GM21528 (cell line): ENCODE results near the gene TMX2.
"Not testable (repeated sequence)": the region's sequence is repeated elsewhere in the genome, so short reads cannot be mapped to it uniquely, and the experiment has no call there.

Source experiments
- ATAC-seq: cut with Tn5 transposase; IDR thresholded peaks from one replicate; pipeline ENCODE4 v1.9.1; 2021; ENCODE audit warnings: mild to moderate bottlenecking, moderate library complexity; ENCODE audit not compliant: unreplicated experiment, low FRiP score

TMX2 gene, protein sequence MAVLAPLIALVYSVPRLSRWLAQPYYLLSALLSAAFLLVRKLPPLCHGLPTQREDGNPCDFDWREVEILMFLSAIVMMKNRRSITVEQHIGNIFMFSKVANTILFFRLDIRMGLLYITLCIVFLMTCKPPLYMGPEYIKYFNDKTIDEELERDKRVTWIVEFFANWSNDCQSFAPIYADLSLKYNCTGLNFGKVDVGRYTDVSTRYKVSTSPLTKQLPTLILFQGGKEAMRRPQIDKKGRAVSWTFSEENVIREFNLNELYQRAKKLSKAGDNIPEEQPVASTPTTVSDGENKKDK

DNA sequence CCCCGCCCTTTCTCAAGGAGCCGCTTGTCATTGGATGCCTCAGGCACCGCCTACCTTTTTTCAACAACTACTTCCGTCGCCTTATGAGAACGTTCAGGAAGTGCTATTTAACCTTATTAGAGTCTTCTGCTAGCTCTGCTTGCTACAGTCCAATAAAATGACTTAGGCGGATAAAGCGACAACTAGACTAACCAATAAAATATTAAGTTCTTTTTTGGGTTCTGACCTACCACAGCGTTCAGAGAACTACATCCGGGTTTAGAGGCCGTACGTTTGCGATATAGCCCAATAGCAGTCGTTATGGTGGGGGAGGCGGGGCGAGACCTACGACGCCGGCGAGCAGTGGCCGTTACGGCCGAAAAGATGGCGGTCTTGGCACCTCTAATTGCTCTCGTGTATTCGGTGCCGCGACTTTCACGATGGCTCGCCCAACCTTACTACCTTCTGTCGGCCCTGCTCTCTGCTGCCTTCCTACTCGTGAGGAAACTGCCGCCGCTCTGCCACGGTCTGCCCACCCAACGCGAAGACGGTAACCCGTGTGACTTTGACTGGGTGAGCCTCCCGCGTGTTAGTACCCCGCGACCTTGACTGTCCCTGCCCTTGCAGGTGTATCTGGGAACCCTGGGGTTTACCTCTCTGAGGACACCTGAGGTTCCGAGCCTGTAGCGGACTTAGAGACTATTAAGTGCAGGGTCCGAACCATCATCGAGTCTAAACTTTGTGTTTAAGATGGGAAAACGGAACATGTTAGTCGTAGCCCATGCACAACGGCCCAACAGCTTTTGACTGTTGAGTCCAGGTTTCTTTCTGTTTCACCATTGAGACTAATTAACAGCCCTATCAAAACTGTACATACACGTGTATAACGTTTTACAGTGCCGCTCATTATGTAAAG, at the start of gene TMX2:
TMX2 (plus strand) TSS at position 338 of the 895 bp plus-strand sequence; CDS start at position 364, 26 bp downstream.
- peak; percentile 96 for ATAC-seq

DNA sequence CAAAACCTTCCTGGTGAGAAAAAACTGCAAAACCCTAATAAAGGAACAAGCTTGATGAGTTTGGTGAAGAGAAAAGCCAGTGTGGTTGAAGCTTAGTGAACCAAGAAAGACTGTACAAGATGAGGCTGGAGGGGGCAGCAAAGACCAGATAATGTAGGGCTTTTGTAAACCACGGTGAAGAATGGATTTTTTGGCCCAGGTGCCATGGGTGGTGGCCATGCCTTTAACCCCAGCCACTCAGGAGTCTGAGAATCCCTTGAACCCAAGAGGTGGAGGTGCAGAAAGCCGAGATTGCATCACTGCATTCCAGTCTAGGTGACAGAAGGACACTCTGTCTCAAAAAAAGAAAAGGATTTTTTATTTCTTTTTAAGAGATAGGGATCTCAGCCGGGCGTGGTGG, 49.5 kb upstream of the TMX2 start:
- ATAC-seq, result no peak

DNA sequence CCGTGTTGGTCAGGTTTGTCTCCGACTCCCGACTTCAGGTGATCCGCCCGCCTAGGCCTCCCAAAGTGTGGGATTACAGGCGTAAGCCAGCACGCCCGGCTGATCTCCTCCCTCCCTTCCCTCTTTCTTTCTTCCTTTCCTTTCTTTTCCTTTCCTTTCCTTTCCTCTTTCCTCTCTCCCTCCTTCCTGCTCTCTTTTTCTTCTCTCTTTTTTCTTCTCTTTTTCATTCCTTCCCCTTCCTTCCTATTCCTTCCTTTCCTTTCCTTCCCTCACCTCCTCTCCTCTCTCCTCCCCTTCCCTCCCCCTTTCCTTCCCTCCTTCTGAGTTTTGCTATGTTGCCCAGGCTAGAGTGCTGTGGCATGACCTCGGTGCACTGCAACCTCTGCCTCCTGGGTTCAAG, 48.4 kb upstream of the TMX2 start:
- no peak for ATAC-seq

DNA sequence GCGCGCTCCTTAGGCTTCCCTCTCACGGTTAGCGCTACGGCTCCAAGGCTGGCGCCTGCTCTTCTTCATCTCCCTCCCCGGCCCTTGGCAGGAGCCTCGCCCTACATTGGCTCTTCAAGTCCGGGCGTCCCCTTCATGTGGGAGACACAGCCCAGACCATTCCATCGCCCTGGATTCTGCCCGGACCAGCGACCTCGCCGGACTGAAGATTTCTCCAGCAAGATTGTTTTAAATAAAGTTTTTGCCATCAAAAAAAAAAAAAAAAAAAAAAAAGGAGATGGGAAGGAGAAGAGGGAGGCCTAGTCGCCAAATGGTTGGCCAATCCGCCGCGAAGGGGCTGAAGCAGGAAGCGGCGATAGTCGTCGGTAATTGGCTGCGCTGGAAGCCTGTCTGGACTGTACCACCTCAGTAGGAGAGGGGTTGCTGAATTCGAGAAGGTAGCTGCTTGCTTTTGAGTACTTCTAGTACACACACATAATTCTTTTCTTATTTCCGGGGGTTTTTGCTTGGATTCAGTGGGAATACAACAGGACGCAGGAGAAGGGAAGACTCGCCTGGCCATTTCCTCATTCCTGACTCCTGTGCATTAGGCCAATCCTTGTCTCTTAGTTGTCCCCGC, 45.2 kb upstream of the TMX2 start:
- ATAC-seq, result peak; percentile 74

DNA sequence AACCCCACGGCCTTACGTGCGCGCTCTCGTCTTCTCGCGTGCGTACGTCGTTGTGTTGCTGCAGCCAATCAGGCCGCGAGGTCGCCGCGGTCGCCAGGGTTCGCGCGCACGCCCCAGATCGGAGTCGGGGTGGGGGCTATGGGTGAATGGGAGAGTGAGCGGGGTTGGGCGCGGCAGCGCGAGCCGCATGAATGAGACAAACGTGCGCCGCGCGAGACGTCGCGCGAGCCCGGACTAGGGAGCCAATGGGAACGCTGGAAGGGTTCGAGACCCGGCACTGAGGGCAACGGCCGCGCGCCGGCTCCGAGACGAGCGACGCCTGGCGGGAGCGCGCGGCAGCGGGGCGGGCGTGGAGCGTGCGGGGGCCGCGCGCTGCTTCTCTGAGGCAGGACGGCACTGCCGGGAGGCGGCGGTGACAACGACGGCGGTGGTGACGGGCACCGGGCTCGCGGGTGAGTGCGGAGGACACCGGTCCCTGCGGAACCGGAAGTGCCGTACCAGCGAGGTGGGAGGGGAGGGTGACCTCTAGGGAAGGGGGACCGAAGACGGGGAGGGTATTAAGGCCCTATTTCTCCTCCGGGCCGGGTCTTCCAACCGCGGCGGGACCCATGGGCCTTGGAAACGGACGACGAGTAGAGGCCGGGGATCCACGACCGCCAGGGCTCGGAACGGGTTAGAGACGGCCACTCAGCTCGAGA, 44.5 kb upstream of the TMX2 start, which contains the start of gene ZDHHC5:
ZDHHC5 (plus strand) TSS at position 379 of the 698 bp plus-strand sequence. CDS start 4,977 bp downstream, outside the sequence.
- ATAC-seq, result peak; percentile 86

DNA sequence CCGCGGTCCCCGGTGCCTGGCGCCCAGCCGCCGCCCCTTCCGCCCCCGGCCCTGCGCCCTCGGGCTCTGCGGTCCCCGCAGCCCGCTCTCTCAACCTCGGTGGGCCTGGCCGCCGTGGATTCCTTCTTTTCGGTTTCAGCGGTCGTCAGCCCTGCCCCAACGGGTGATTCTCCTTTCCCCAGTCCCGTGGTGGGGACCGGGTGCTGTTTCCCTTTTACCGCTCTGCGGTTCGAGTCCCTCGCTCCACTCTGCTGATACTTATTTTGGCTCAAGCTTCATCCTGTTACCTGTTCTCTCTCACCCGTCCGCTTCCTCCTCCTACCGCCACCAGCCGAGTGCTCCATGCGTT, 44.0 kb upstream of the TMX2 start:
- peak; percentile 18 for ATAC-seq

DNA sequence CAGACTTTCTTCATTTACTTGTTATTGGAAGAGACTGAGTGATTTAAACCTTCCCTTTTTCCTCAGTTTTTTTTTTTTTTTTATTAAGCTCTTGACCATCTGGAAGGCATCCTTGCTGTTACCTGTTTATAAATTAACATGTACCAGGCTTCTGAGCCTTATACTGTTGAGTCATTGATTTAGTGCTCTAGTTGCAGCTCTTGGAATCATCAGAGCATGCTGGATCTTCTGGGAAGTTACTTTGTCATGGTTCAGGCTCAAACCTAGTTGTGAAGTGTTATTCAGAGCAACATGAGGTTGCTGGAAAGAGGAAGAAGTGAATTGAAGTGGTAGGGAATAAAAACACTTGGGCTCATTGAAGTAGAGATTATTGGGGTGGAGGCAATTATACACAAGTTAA, 38.1 kb upstream of the TMX2 start:
- ATAC-seq, result no peak

DNA sequence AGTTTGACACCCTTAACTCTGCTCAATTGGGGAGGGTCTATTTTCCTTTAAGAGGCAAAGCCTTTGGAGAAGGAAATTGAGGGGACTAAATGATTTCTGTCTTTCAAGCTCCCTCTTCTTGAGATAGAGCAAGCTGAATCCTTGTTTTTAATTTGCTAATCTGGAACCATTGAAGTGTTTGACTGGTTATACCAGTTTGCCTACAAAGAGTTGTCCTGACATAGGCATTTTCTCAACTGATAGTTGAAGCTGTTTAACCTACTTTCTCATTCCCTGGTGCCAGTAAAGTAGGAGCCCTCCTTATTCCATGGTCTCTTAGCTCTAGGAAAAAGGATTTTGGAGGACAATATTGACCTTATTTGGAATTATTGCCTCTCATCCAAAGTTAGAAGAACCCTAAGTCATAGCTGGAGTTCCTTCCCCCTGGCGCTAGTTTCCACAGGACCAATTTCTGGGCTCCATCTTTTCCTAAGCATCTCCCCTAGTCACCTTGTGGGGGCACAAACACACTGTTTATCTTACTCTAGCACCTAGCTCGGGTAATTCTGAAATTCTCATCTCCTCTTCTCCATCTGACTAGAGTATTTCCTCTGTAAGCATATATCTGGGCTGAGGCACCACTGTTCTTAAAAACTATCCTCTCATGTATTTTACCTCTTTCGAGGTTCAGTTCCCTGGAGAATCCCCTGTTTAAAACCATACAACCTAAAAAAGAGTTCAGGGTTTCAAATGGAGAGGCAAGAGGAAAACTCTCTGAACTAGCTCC, 37.0 kb upstream of the TMX2 start:
- no peak for ATAC-seq

DNA sequence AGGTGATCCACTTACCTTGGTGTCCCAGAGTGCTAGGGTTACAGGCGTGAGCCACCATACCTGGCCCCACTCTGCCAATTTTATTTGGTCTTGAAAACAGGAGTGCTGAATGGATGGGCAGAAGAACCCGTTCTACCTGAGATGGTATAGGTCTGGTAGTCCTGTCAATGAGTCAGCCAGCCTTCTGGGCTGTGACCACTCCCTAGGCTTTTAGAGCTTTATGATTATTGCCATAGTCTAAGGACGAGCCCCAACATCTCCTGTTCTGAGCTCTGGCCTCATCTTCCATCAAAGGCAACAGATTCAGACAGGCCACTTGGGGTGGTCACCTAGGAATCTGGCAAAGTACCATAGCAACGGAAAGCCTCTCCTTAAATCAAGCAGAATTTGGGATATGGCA, 33.0 kb upstream of the TMX2 start:
- ATAC-seq, result no peak

DNA sequence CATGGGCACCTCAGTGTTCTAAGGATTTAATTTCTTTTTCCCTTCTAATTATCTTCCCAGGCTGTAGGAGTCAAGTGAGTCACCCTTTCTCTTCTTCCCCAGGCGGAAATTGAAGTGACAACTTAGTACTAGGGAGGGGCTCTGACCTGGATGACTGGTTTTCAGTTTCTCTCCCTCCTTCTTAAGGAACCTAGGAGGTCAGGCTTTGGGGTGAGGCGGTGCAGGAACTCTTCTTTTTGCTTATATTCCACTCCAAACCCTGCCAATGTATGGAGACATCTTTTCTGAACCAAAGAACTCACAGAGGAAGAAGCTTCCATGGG, 31.9 kb upstream of the TMX2 start:
- ATAC-seq, result no peak

DNA sequence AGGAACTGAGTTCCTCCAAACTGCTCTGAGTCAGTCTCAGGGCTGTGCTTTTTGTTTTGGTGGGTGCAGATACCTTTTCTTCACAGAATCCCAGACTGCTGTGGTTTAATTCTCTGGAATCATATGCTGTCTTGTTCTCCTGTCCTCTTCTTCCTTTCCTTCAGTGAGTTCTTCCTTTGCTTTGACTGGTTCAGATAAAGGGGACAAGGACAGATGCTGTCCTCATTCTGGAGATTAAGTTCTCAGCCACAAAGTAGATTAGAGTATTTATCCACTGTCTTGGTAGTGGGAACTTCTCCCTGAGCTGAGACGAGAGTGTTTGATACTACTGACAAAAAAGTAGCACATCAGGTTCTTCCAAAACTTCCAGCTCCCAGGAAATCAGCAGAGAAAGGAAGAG, 31.2 kb upstream of the TMX2 start:
- no peak for ATAC-seq

DNA sequence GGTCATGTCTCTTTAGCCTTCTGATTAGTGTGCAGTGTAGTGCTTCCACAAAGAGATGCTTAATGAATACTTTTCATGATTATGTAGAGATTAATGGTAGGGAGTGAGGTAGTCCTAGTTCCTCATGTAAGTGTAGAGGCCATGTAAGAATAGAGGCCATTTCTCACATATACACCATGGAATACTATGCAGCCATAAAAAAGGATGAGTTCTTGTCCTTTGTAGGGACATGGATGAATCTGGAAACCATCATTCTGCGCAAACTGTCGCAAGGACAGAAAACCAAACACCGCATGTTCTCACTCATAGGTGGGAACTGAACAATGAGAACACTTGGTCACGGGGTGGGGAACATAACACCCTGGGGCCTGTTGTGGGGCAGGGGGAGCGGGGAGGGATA, 21.9 kb upstream of the TMX2 start:
- not testable (repeated sequence) for ATAC-seq

DNA sequence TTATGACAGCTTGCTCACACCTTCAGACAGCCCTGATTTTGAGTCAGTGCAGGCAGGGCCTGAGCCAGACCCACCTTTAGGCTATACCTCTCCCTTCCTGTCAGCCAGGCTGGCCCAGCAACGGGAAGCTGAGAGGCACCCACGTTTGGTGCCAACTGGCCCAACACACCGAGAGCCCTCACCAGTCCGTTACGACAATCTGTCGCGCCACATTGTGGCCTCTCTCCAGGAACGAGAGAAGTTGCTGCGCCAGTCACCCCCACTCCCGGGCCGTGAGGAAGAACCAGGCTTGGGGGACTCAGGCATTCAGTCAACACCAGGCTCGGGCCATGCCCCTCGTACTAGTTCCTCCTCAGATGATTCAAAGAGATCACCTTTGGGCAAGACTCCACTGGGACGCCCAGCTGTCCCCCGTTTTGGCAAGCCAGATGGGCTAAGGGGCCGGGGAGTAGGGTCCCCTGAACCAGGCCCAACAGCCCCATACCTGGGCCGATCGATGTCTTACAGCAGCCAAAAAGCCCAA, 13.5 kb upstream of the TMX2 start:
- no peak for ATAC-seq

DNA sequence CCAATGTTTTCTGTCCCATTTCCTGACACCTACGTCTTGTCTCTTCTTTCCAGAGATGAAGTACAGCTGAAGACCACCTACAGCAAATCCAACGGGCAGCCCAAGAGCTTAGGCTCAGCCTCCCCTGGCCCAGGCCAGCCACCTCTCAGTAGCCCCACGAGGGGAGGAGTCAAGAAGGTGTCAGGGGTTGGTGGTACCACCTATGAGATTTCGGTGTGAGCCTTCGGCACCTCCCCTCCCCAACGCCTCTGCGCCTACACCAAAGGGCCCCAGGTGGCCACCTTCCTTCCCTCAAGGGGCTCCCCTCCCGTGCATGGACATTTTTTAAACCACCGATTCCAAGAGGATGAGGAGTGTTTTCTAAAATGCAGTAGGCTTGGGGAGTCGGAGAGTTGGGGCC, 12.6 kb upstream of the TMX2 start:
- no peak for ATAC-seq

DNA sequence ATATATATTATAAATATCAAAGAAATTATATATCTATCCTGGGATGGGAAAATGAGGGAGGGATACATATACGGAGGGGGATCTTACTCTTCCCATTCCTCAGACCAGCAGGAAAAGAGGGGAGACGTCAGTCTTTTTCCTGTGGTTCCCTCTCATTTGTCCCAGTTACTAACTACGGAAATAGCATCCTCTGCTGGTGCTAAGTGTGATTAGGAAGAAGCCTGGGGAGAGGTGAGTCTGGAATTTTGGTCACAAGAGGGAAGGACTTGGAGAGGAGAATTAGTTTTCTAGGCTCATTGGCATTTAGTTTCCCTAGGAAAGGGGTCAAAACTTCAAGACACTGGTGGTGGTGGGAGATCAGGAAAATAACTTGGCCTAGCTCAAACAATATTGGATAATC, 12.0 kb upstream of the TMX2 start:
- ATAC-seq, result no peak

DNA sequence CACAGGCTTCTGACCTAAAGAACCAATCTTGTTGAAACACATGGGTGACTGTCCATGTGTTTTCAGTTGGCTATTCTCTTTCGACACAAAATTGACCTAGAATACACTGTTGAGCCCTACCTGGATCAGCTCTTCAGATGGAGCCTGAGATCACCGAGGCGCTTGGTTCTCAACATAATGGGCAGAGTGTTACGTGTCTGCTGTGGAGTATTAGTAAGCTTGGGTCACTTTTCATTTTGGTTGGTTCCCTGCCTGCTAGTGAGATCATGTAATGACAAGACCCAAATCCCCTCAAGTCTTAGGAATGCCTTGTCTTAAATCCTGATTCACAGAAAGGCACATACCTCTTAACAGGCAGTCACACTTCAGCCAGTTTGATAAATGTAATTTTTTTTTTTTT, 9.1 kb upstream of the TMX2 start:
- no peak for ATAC-seq

DNA sequence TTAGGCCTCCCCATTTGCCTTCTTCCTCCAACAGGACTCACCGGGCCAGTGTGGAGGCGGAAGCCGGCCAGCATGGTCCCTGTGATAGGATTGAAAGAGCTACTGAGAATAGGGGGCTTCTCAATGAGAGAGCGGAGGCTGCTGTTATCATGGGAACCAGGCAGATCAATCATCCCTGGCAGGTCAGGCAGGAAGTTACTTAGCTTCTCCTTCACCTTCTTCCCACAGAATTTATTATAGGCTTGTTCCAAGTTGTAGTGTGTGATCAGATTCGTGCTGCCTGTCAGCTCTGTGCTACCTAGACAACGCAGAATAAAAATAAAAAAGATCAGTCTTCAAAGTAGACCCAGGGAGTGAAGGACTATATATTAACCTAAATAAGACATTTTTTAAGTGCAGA, 7.5 kb upstream of the TMX2 start:
- no peak for ATAC-seq

DNA sequence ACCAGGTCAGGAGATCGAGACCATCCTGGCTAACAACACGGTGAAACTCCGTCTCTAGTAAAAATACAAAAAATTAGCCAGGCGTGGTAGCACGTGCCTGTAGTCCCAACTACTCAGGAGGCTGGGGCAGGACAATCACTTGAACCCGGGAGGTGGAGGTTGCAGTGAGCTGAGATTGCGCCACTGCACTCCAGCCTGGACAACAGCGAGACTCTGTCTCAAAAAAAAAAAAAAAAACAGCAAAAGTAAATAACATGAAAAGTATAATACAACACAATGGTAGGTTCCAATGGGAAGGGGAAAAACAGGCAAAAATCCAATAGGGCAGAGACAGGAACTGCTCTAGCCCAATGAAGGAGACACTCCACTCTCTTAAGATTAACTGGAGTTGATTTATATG, 7.0 kb upstream of the TMX2 start:
- not testable (repeated sequence) for ATAC-seq

DNA sequence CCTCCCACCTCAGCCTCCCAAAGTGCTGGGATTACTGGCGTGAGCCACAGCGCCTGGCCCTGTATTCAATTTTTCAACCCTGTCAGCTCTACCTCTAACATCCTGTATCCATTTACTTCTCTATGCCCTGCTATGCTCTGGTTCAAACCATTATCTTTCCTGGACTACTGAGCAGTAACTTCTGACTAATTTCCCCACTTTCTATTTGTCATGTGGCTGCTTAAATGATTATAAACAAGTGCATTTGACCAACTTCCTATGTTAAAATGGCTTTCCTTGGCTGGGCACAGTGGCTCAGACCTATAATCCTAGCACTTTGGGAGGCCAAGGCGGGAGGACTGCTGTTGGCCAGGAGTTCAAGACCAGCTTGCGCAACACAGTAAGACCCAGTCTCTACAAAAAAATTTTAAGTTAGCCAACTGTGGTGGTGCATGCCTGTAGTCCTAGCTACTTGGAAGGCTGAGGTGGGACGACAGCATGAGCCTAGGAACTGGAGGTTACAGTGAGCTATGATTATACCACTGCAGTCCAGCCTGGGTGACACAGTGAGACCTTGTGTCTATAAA, 2.5 kb upstream of the TMX2 start:
- ATAC-seq, result no peak
